Spleen (tissue), 13 donors: ENCODE measurements around the gene ZNF646. TPM values are rescaled to one million over a fixed set of nuclear protein-coding genes. Genes with fewer than 3 reads are reported as not detected.

Experiments
- DNase-seq: peaks from one replicate; pipeline ENCODE4 v3.0.0-alpha.2; 2020
- H3K27ac ChIP-seq, 8 donors: fragments of 200-600 bp; sonication (generic) in 7 of 8; 1 replicate in 4 of 8; 2 replicates in 4 of 8; pipeline versions ENCODE4 v1.5.0 to v1.8.0; 2016 to 2021; ENCODE audit warnings: inconsistent platforms in 4 of 8, mild to moderate bottlenecking in 4 of 8, moderate library complexity in 1 of 8
- H3K27me3 ChIP-seq, 7 donors: fragments of 200-600 bp; sonication (generic) in 6 of 7; replicated peaks in 1 of 7; 1 replicate in 4 of 7; 2 replicates in 3 of 7; pipeline versions ENCODE4 v1.5.0 to v1.8.0; 2016 to 2021; ENCODE audit warnings: inconsistent platforms in 3 of 7, mild to moderate bottlenecking in 1 of 7
- H3K36me3 ChIP-seq, 6 donors: fragments of 200-600 bp; sonication (generic) in 5 of 6; 1 replicate in 4 of 6; 2 replicates in 2 of 6; pipeline versions ENCODE4 v1.5.0 to v1.8.0; 2016 to 2021; ENCODE audit warnings: inconsistent platforms in 2 of 6
- H3K4me1 ChIP-seq, 6 donors: fragments of 200-600 bp; sonication (generic) in 5 of 6; 1 replicate in 3 of 6; 2 replicates in 3 of 6; pipeline versions ENCODE4 v1.5.0 to v1.8.0; 2016 to 2021; ENCODE audit warnings: inconsistent platforms in 3 of 6
- H3K4me3 ChIP-seq, 8 donors: fragments of 200-600 bp; sonication (generic) in 7 of 8; 1 replicate in 4 of 8; 2 replicates in 4 of 8; pipeline versions ENCODE4 v1.5.0 to v1.8.0; 2016 to 2021; ENCODE audit warnings: inconsistent platforms in 4 of 8, mild to moderate bottlenecking in 4 of 8, moderate library complexity in 2 of 8
- H3K9me3 ChIP-seq, 8 donors: fragments of 200-600 bp; sonication (generic) in 7 of 8; 1 replicate in 4 of 8; 2 replicates in 4 of 8; pipeline versions ENCODE4 v1.5.0 to v1.8.0; 2016 to 2021; ENCODE audit warnings: inconsistent platforms in 4 of 8
- POLR2A ChIP-seq, 3 donors: fragments of 450-650 bp; IDR thresholded peaks; one replicate each; pipeline ENCODE4 v1.5.1; 2017; ENCODE audit warnings: antibody characterized with exemption in 3 of 3, mild to moderate bottlenecking in 1 of 3
- POLR2AphosphoS5 ChIP-seq, 3 donors: sonication (generic); formaldehyde crosslinking; IDR thresholded peaks; one replicate each; pipeline ENCODE4 v1.5.1; 2017; ENCODE audit warnings: antibody characterized with exemption in 3 of 3
- WGBS, 5 donors: extraction: QIAGEN DNeasy Blood & Tissue Kit in 3 of 5; methylation state at CpG; one replicate each; pipeline versions ENCODE4 v1.1.5 to v1.1.7; 2013 to 2018; 5-methylcytosine and 5-hydroxymethylcytosine counted together
- intact Hi-C: fragments of 100-400 bp; cut with DNase I; formaldehyde crosslinking; loops from one replicate; pipeline ENCODE4 v1.15.0; 2023; ENCODE audit warnings: low total_unique reads
- long read RNA-seq, 2 donors: transcript quantifications; one replicate each; lab custom pipeline, GENCODE V29; 2026
- polyA plus RNA-seq, 3 donors: library from polyadenylated mRNA; stranded (reverse); fragments of 200-250 nt; gene quantifications; one replicate each; pipeline ENCODE4 v1.2.1, GENCODE V29; 2013
- total RNA-seq, 7 donors: library from RNA; depleted of rRNA in 3 of 7; stranded (reverse); fragments of >200 nt in 3 of 7; fragmentation: NEBNext Ultra II Directional in 4 of 7; extraction: Animal tissue kit (Norgen Biotek cat#: 25700) in 4 of 7; gene quantifications; one replicate each; pipeline versions ENCODE4 v1.1.0 to v1.2.1, GENCODE V29; 2016 to 2021
- TF ChIP-seq, protein P1 (sequence below), 11 experiments: fragments of 200-600 bp in 7 of 11; fragments of 450-650 bp in 4 of 11; sonication (generic) in 4 of 11; IDR thresholded peaks in 8 of 11; conservative IDR thresholded peaks in 3 of 11; 1 replicate in 7 of 11; 2 replicates in 4 of 11; pipeline versions ENCODE4 v1.4.0 to v1.8.0; 2016 to 2021; ENCODE audit warnings: antibody characterized with exemption in 11 of 11, inconsistent platforms in 4 of 11, mild to moderate bottlenecking in 1 of 11
- donor health status: healthy with polysubstance abuse.
- donor health status: DM: no; HTN: no; CAD: no; lungs with moderate emphysema.
- donor health status: DM: no; HTN: no; CAD: no.
- donor health status: Bipolar disorder and iron deficiency.
- donor health status: healthy.
- donor health status: DM: no; HTN: no; CAD: no.
- donor health status: DM: yes; HTN: yes; CAD: no.

Gene ZNF646
- total RNA-seq: 10 to 100 TPM; 20.2 to 28.4 (median 25.6) TPM
- 10 to 100 TPM in 1 of 3 donors, 1 to 10 TPM in 2; 3.2 to 11.8 (median 3.3) TPM for polyA plus RNA-seq
- long read RNA-seq, donor 1, full-length matches to known transcripts: 10 of 10 reads
- long read RNA-seq, donor 1, partial matches to known transcripts: 0 of 10 reads
- long read RNA-seq, donor 1, other reads (novel, unspliced or antisense): 0 of 10 reads
- long read RNA-seq, donor 2, full-length matches to known transcripts: 12 of 12 reads
- long read RNA-seq, donor 2, partial matches to known transcripts: 0 of 12 reads
- long read RNA-seq, donor 2, other reads (novel, unspliced or antisense): 0 of 12 reads

- Histone ChIP-seq H3K4me1 (peaks cover 21 to 71% (median 45%) of the 10 kb centered on the region in 6 donors), H3K4me3 (peak within 1 kb of the TSS; percentile 75 to 100 (median 96)), H3K9me3 (no peaks in the 10 kb centered on the region), H3K36me3 (peaks cover 0 to 36% (median 32%) of the 10 kb centered on the region in 6 donors), H3K27ac (peak within 1 kb of the TSS; percentile 89 to 98 (median 94)), H3K27me3 (no peaks in the 10 kb centered on the region)
- 0 to 1% (median 0%) methylated on average over 37 to 48 of the region's 48 CpGs for WGBS, 5 donors
- intact Hi-C loops: loop anchor here (2.0 kb wide), 1 partner anchor 41 kb away; the partner anchor contains the start of gene STX4
- TF ChIP-seq POLR2AphosphoS5 (IDR thresholded peaks at IDR 0.05) (peak; percentile 93 to 96 (median 93)), POLR2A (IDR thresholded peaks at IDR 0.05) (peak in 2 of 3 donors; percentile 31 to 53)
- TF ChIP-seq, protein P1, sequence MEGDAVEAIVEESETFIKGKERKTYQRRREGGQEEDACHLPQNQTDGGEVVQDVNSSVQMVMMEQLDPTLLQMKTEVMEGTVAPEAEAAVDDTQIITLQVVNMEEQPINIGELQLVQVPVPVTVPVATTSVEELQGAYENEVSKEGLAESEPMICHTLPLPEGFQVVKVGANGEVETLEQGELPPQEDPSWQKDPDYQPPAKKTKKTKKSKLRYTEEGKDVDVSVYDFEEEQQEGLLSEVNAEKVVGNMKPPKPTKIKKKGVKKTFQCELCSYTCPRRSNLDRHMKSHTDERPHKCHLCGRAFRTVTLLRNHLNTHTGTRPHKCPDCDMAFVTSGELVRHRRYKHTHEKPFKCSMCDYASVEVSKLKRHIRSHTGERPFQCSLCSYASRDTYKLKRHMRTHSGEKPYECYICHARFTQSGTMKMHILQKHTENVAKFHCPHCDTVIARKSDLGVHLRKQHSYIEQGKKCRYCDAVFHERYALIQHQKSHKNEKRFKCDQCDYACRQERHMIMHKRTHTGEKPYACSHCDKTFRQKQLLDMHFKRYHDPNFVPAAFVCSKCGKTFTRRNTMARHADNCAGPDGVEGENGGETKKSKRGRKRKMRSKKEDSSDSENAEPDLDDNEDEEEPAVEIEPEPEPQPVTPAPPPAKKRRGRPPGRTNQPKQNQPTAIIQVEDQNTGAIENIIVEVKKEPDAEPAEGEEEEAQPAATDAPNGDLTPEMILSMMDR (IDR thresholded peaks at IDR 0.05 in 8 of 11, conservative IDR thresholded peaks at IDR 0.05 in 3 of 11): peak in 3 of 11 experiments; percentile 7 to 39 (median 11)
- peak; percentile 99 for DNase-seq
Measured at GRCh38 chr16:31073970-31074813, at the start of gene ZNF646, which contains the start of gene ZNF668. Gene ZNF646 (plus strand): TSS chr16:31074422. CDS start chr16:31076325, 1,903 bp downstream. Gene ZNF668 (minus strand): TSS chr16:31074240. CDS start chr16:31064459, 9,781 bp downstream.

- intact Hi-C loops: no loop called here
- peaks cover 0 to 32% (median 17%) of the 10 kb centered on the region in 6 donors for H3K4me1 ChIP-seq
- no peak for DNase-seq
- H3K27me3 ChIP-seq: no peaks in the 10 kb centered on the region
- no peaks in the 10 kb centered on the region for H3K9me3 ChIP-seq
- peak overlapping the region in 2 of 8 donors; percentile 5 to 50 for H3K27ac ChIP-seq
- no peak for TF ChIP-seq POLR2A (IDR thresholded peaks at IDR 0.05)
- TF ChIP-seq POLR2AphosphoS5 (IDR thresholded peaks at IDR 0.05): no peak
- 59 to 83% (median 68%) methylated on average over 5 of the region's 5 CpGs for WGBS, 5 donors
- no peak overlapping the region for H3K4me3 ChIP-seq
- no peaks in the 10 kb centered on the region for H3K36me3 ChIP-seq
Measured at GRCh38 chr16:31025339-31025738, 48.9 kb upstream of the ZNF646 start.

DNA sequence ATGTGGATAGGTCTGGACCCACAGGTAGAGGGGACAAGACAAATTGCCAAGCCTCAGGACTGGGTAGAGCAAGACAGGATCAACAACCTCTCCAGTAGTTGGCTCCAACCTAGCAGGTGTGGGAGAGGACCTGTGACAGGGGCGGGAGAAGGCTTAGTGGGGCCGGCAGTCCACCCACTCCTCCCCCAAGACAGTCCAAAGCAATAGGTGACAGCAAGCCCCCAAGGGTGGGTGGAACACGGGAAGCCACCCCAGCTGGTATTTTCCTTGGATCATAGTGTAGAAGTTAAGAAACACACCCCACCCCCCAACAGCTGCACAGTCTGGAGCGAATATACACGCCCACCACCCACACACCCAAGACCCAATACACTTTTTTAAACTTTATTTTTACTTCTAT is 45.0 kb upstream of the ZNF646 start:
- H3K27me3 ChIP-seq: no peaks in the 10 kb centered on the region
- 84 to 94% (median 91%) methylated on average over 5 of the region's 5 CpGs for WGBS, 5 donors
- no peaks in the 10 kb centered on the region for H3K9me3 ChIP-seq
- H3K36me3 ChIP-seq: peaks cover 0 to under 1% (median 0%) of the 10 kb centered on the region in 6 donors
- no peak overlapping the region for H3K4me3 ChIP-seq
- intact Hi-C loops: no loop called here
- peaks cover 5 to 38% (median 20%) of the 10 kb centered on the region in 6 donors for H3K4me1 ChIP-seq
- TF ChIP-seq POLR2AphosphoS5 (IDR thresholded peaks at IDR 0.05): no peak
- no peak for TF ChIP-seq POLR2A (IDR thresholded peaks at IDR 0.05)
- TF ChIP-seq, protein P1 (IDR thresholded peaks at IDR 0.05 in 8 of 11, conservative IDR thresholded peaks at IDR 0.05 in 3 of 11): no peak
- H3K27ac ChIP-seq: no peak overlapping the region
- DNase-seq: no peak

GRCh38 chr16:31031276-31031675 is 42.9 kb upstream of the ZNF646 start:
- Histone ChIP-seq H3K27me3 (no peaks in the 10 kb centered on the region), H3K27ac (peak overlapping the region in 7 of 8 donors; percentile 94 to 99 (median 97)), H3K36me3 (peaks cover 0 to 20% (median 14%) of the 10 kb centered on the region in 6 donors), H3K4me1 (peaks cover 14 to 44% (median 28%) of the 10 kb centered on the region in 6 donors), H3K4me3 (no peak overlapping the region), H3K9me3 (no peaks in the 10 kb centered on the region)
- 85 to 95% (median 92%) methylated on average over 4 of the region's 4 CpGs for WGBS, 5 donors
- intact Hi-C loops: no loop called here
- TF ChIP-seq POLR2A (IDR thresholded peaks at IDR 0.05) (no peak), POLR2AphosphoS5 (IDR thresholded peaks at IDR 0.05) (no peak)
- TF ChIP-seq, protein P1 (IDR thresholded peaks at IDR 0.05 in 8 of 11, conservative IDR thresholded peaks at IDR 0.05 in 3 of 11): no peak
- no peak for DNase-seq
